Prostate gland (tissue), 2 donors: ENCODE data around the gene CLIC1. TPM values are rescaled to one million over a fixed set of nuclear protein-coding genes. Genes with fewer than 3 reads are reported as not detected.

Experiments
- microRNA-seq: library from miRNA; unstranded; fragments of <30 nt; microRNA quantifications from one replicate; pipeline ENCODE4, GENCODE V29; 2016
- small RNA-seq, 2 donors: library from RNA; depleted of rRNA; stranded (forward); fragments of <200 nt; gene quantifications; one replicate each; pipeline ENCODE3, GENCODE V24; 2016
- total RNA-seq, 2 donors: library from RNA; depleted of rRNA; stranded (reverse); fragments of >200 nt; gene quantifications; one replicate each; pipeline ENCODE4 v1.1.0, GENCODE V29; 2016

Gene CLIC1
- total RNA-seq, 2 donors from 2014 or later, result 224 to 331 TPM

Small RNAs within 50 kb of the gene (microRNA-seq; reads per million reads assigned to microRNA genes)
- gene MIR4646, result 0.92 reads per million, percentile 7 among the genes with 10 or more reads in this experiment

Small RNAs within 50 kb of the gene (small RNA-seq; reads per million reads assigned to genes)
- gene LY6G6D (0 reads per million in 2 donors), gene MIR4646 (0 reads per million in 2 donors), gene MSH5-SAPCD1 (0 reads per million in 2 donors), gene RF00019 (0 reads per million in 2 donors), gene RNU6-850P (0 reads per million in 2 donors), gene SAPCD1 (0 reads per million in 2 donors)

Other genes with a start within 250 kb of the CLIC1 start
- 1 to 10 TPM; 1.3 to 5.5 TPM for gene MICB, start 238.4 kb downstream of the CLIC1 start, total RNA-seq
- not detected for gene MCCD1, start 207.6 kb downstream of the CLIC1 start, total RNA-seq
- 100 to 1,000 TPM; 227 to 390 TPM for gene DDX39B, start 194.5 kb downstream of the CLIC1 start, total RNA-seq
- gene ATP6V1G2, start 189.9 kb downstream of the CLIC1 start, total RNA-seq, result under 1 TPM; 0.36 to 0.74 TPM
- 10 to 100 TPM; 38.0 to 48.7 TPM for gene NFKBIL1, start 188.9 kb downstream of the CLIC1 start, total RNA-seq
- 1 to 10 TPM in 1 of 2 donors, not detected in 1; 1.2 TPM for gene LTA, start 164.2 kb downstream of the CLIC1 start, total RNA-seq
- under 1 TPM in 1 of 2 donors, not detected in 1; 0.23 TPM for gene TNF, start 161.0 kb downstream of the CLIC1 start, total RNA-seq
- gene LTB, start 154.1 kb downstream of the CLIC1 start, total RNA-seq, result under 1 TPM in 1 of 2 donors, not detected in 1; 0.97 TPM
- 1 to 10 TPM in 1 of 2 donors, not detected in 1; 3.1 TPM for gene LST1, start 150.3 kb downstream of the CLIC1 start, total RNA-seq
- not detected for gene NCR3, start 143.5 kb downstream of the CLIC1 start, total RNA-seq
- gene AIF1, start 121.3 kb downstream of the CLIC1 start, total RNA-seq, result 10 to 100 TPM; 11.1 to 14.6 TPM
- 100 to 1,000 TPM; 129 to 247 TPM for gene PRRC2A, start 115.8 kb downstream of the CLIC1 start, total RNA-seq
- 100 to 1,000 TPM; 261 to 537 TPM for gene BAG6, start 83.9 kb downstream of the CLIC1 start, total RNA-seq
- gene APOM, start 80.6 kb downstream of the CLIC1 start, total RNA-seq, result 1 to 10 TPM; 1.6 to 6.8 TPM
- 10 to 100 TPM; 25.5 to 30.1 TPM for gene C6orf47, start 75.8 kb downstream of the CLIC1 start, total RNA-seq
- 10 to 100 TPM; 19.7 to 28.1 TPM for gene GPANK1, start 71.5 kb downstream of the CLIC1 start, total RNA-seq
- gene CSNK2B, start 70.5 kb downstream of the CLIC1 start, total RNA-seq, result 100 to 1,000 TPM; 214 to 285 TPM
- gene LY6G5B, start 66.6 kb downstream of the CLIC1 start, total RNA-seq, result 10 to 100 TPM in 1 of 2 donors, 1 to 10 TPM in 1; 1.8 to 13.0 TPM
- 1 to 10 TPM; 1.6 to 2.6 TPM for gene LY6G5C, start 55.5 kb downstream of the CLIC1 start, total RNA-seq
- gene ABHD16A, start 33.2 kb downstream of the CLIC1 start, total RNA-seq, result 10 to 100 TPM; 78.1 to 83.6 TPM
- 1 to 10 TPM in 1 of 2 donors, not detected in 1; 3.7 TPM for gene LY6G6F, start 29.7 kb downstream of the CLIC1 start, total RNA-seq
- gene LY6G6D, start 21.2 kb downstream of the CLIC1 start, total RNA-seq, result not detected
- not detected for gene LY6G6C, start 14.8 kb downstream of the CLIC1 start, total RNA-seq
- gene MPIG6B, start 13.2 kb downstream of the CLIC1 start, total RNA-seq, result under 1 TPM in 1 of 2 donors, not detected in 1; 0.74 TPM
- 10 to 100 TPM; 73.3 to 83.7 TPM for gene DDAH2, start 7.2 kb downstream of the CLIC1 start, total RNA-seq
- gene MSH5, start 3.5 kb upstream of the CLIC1 start, total RNA-seq, result 10 to 100 TPM; 10.5 to 72.4 TPM
- gene SAPCD1, start 26.1 kb upstream of the CLIC1 start, total RNA-seq, result 10 to 100 TPM in 1 of 2 donors, 1 to 10 TPM in 1; 1.9 to 15.7 TPM
- gene VWA7, start 40.8 kb upstream of the CLIC1 start, total RNA-seq, result 10 to 100 TPM in 1 of 2 donors, 1 to 10 TPM in 1; 2.7 to 13.0 TPM
- gene VARS1, start 59.2 kb upstream of the CLIC1 start, total RNA-seq, result 10 to 100 TPM; 38.5 to 49.9 TPM
- 10 to 100 TPM; 51.9 to 52.5 TPM for gene LSM2, start 70.4 kb upstream of the CLIC1 start, total RNA-seq
- 1 to 10 TPM; 1.5 to 8.5 TPM for gene HSPA1L, start 78.8 kb upstream of the CLIC1 start, total RNA-seq
- 100 to 1,000 TPM; 230 to 440 TPM for gene HSPA1A, start 79.0 kb upstream of the CLIC1 start, total RNA-seq
- 100 to 1,000 TPM; 331 to 360 TPM for gene HSPA1B, start 91.2 kb upstream of the CLIC1 start, total RNA-seq
- gene NEU1, start 126.3 kb upstream of the CLIC1 start, total RNA-seq, result 100 to 1,000 TPM in 1 of 2 donors, 10 to 100 TPM in 1; 88.4 to 117 TPM
- 100 to 1,000 TPM; 125 to 332 TPM for gene SLC44A4, start 142.5 kb upstream of the CLIC1 start, total RNA-seq
- gene EHMT2, start 161.2 kb upstream of the CLIC1 start, total RNA-seq, result 10 to 100 TPM; 53.6 to 92.8 TPM
- 1 to 10 TPM; 3.8 to 4.1 TPM for gene ZBTB12, start 165.6 kb upstream of the CLIC1 start, total RNA-seq
- 10 to 100 TPM in 1 of 2 donors, 1 to 10 TPM in 1; 7.9 to 16.0 TPM for gene C2, start 191.2 kb upstream of the CLIC1 start, total RNA-seq
- 10 to 100 TPM; 32.1 to 48.6 TPM for gene CFB, start 209.6 kb upstream of the CLIC1 start, total RNA-seq
- 10 to 100 TPM; 88.9 to 94.0 TPM for gene NELFE, start 222.4 kb upstream of the CLIC1 start, total RNA-seq
- gene SKIC2, start 222.6 kb upstream of the CLIC1 start, total RNA-seq, result 10 to 100 TPM; 34.8 to 66.2 TPM
- 10 to 100 TPM; 21.9 to 36.0 TPM for gene DXO, start 235.6 kb upstream of the CLIC1 start, total RNA-seq
- 100 to 1,000 TPM in 1 of 2 donors, 10 to 100 TPM in 1; 32.8 to 196 TPM for gene C4A, start 245.5 kb upstream of the CLIC1 start, total RNA-seq